K562 (cell line): ENCODE data around the gene SRSF9. TPM values are rescaled to one million over a fixed set of nuclear protein-coding genes. Genes with fewer than 3 reads are reported as not detected.

Experiments used
- ATAC-seq: fragments of 200-7000 bp; cut with Tn5 transposase; 3 replicates; pipeline ENCODE4 v1.9.1; 2020; ENCODE audit warnings: moderate library complexity
- BruUV-seq: library from RNA; stranded (reverse); fragments of 400-500 nt; replicated peaks from 2 replicates; lab custom pipeline; 2021; lab: Mats Ljungman, UMichigan
- CTCF ChIA-PET: fragments of 300-600 bp; formaldehyde crosslinking; extraction: SDS; loops from one replicate; lab custom pipeline; 2021; ENCODE audit warnings: low intra/inter-chr PET ratio; lab: Yijun Ruan, JAX
- POLR2A ChIA-PET: fragments of 300-600, 350-650 bp; sonication (Branson Sonifier 250); formaldehyde crosslinking; extraction: SDS; loops from one replicate; lab custom pipeline; 2021; ENCODE audit warnings: antibody characterized with exemption, inconsistent platforms; lab: Yijun Ruan, JAX
- DNase-seq, 4 experiments: peaks; one replicate each; pipeline versions ENCODE4 v3.0.0 to v3.0.0-alpha.2; 2011 to 2018; ENCODE audit warnings: low spot score in 3 of 4, mixed read lengths in 3 of 4; ENCODE audit errors: extremely low read depth in 1 of 4
- FAIRE-seq: peaks from 2 replicates; lab custom pipeline; 2011; peaks lifted over from hg19 to GRCh38; lab: Jason Lieb, UNC
- H2AFZ ChIP-seq: 2 replicates; pipeline ENCODE4 v1.6.0; 2011; ENCODE audit warnings: low read depth, low read length, control low read depth, inconsistent platforms
- H3K27ac ChIP-seq: fragments of 200-600 bp; 3 replicates; pipeline ENCODE4 v1.8.0; 2011; ENCODE audit warnings: low read depth, mild to moderate bottlenecking, control low read depth, inconsistent platforms, low read length, moderate library complexity, mixed read lengths; ENCODE audit errors: extremely low read depth
- H3K27me3 ChIP-seq, 2 experiments: fragments of 300-600 bp in 1 of 2; 2 replicates in 1 of 2; 3 replicates in 1 of 2; pipeline versions ENCODE4 v1.6.0 to v1.8.0; 2011; ENCODE audit warnings: inconsistent platforms in 2 of 2, low read length in 2 of 2, mild to moderate bottlenecking in 1 of 2, mixed read lengths in 1 of 2, moderate library complexity in 1 of 2; ENCODE audit not compliant: control insufficient read depth in 2 of 2, insufficient read depth in 2 of 2
- H3K36me3 ChIP-seq: fragments of 300-600 bp; 3 replicates; pipeline ENCODE4 v1.8.0; 2011; ENCODE audit warnings: mild to moderate bottlenecking, low read length, inconsistent platforms; ENCODE audit not compliant: control insufficient read depth, insufficient read depth
- H3K4me1 ChIP-seq, 2 experiments: fragments of 200-600 bp in 1 of 2; replicated peaks in 1 of 2; 2 replicates in 1 of 2; 3 replicates in 1 of 2; pipeline versions ENCODE4 v1.5.1 to v1.8.0; 2011; ENCODE audit warnings: inconsistent platforms in 2 of 2, low read length in 2 of 2, mild to moderate bottlenecking in 1 of 2, mixed read lengths in 1 of 2, moderate library complexity in 1 of 2; ENCODE audit not compliant: control insufficient read depth in 2 of 2, insufficient read depth in 2 of 2
- H3K4me2 ChIP-seq: 2 replicates; pipeline ENCODE4 v1.6.1; 2011; ENCODE audit warnings: low read length, control low read depth, inconsistent platforms, mixed read lengths; ENCODE audit not compliant: insufficient read depth
- H3K4me3 ChIP-seq: fragments of 200-600 bp; sonication (generic), shearing (Covaris generic); 2 replicates; pipeline ENCODE4 v1.5.1; 2016; ENCODE audit warnings: control low read depth, inconsistent platforms
- H3K79me2 ChIP-seq: fragments of 200-600 bp; 3 replicates; pipeline ENCODE4 v1.8.0; 2011; ENCODE audit warnings: low read length, inconsistent platforms; ENCODE audit not compliant: control insufficient read depth, insufficient read depth
- H3K9ac ChIP-seq, 2 experiments: 2 replicates each; pipeline versions ENCODE4 v1.6.0 to v1.6.1; 2011; ENCODE audit warnings: low read depth in 2 of 2, low read length in 2 of 2, control low read depth in 1 of 2, inconsistent platforms in 1 of 2, mild to moderate bottlenecking in 1 of 2, mixed read lengths in 1 of 2; ENCODE audit not compliant: insufficient read depth in 1 of 2
- H3K9me1 ChIP-seq: one replicate; pipeline ENCODE4 v1.6.0; 2011; ENCODE audit warnings: inconsistent platforms, mild to moderate bottlenecking, low read length, moderate library complexity; ENCODE audit not compliant: control insufficient read depth, insufficient read depth
- H3K9me3 ChIP-seq: replicated peaks from 2 replicates; pipeline ENCODE4 v1.5.1; 2011; ENCODE audit warnings: low read depth, low read length, inconsistent platforms; ENCODE audit not compliant: control insufficient read depth, insufficient read depth
- H4K20me1 ChIP-seq: replicated peaks from 2 replicates; pipeline ENCODE4 v1.6.1; 2011; ENCODE audit warnings: low read length, inconsistent platforms, mixed read lengths; ENCODE audit not compliant: control insufficient read depth, insufficient read depth
- BHLHE40 ChIP-seq: IDR thresholded peaks from 2 replicates; pipeline ENCODE4 v1.6.1; 2011; ENCODE audit warnings: low read length, improper control_type of control experiment
- CHD1 ChIP-seq: fragments of 200-600 bp; sonication (generic); IDR thresholded peaks from one replicate; pipeline ENCODE4 v1.6.1; 2012; ENCODE audit warnings: mild to moderate bottlenecking, moderate library complexity, low read length, inconsistent platforms
- DDX20 ChIP-seq: fragments of 450-650 bp; IDR thresholded peaks from 2 replicates; pipeline ENCODE4 v1.6.1; 2016; ENCODE audit warnings: missing genetic modification characterization, low read depth, mild to moderate bottlenecking, missing compliant biosample characterization, moderate library complexity
- GTF2E2 ChIP-seq: fragments of 200-800 bp; sonication (Bioruptor generic); IDR thresholded peaks from 2 replicates; pipeline ENCODE4 v1.6.1; 2016; ENCODE audit warnings: missing genetic modification characterization, missing compliant biosample characterization
- HLTF ChIP-seq: fragments of 450-650 bp; IDR thresholded peaks from 2 replicates; pipeline ENCODE4 v1.6.1; 2016
- ID3 ChIP-seq, 2 experiments: fragments of 250-450 bp in 1 of 2; fragments of 450-650 bp in 1 of 2; sonication (Bioruptor Pico) in 1 of 2; IDR thresholded peaks; 2 replicates each; pipeline versions ENCODE4 v1.6.1 to v1.8.0; 2016 to 2021; ENCODE audit warnings: mild to moderate bottlenecking in 2 of 2, moderate library complexity in 2 of 2, missing compliant biosample characterization in 1 of 2, missing genetic modification characterization in 1 of 2
- PML ChIP-seq: IDR thresholded peaks from 2 replicates; pipeline ENCODE4 v1.6.1; 2012; ENCODE audit warnings: low read length, inconsistent platforms
- POLR2B ChIP-seq: fragments of 450-650 bp; IDR thresholded peaks from 2 replicates; pipeline ENCODE4 v1.6.1; 2018; ENCODE audit warnings: low read depth; ENCODE audit not compliant: partially characterized antibody
- SMAD2 ChIP-seq: fragments of 150-350 bp; IDR thresholded peaks from 2 replicates; pipeline ENCODE4 v1.6.1; 2014; ENCODE audit warnings: low read depth, mild to moderate bottlenecking, low read length
- SMAD3 ChIP-seq: fragments of 450-650 bp; formaldehyde crosslinking; conservative IDR thresholded peaks from 2 replicates; pipeline ENCODE4 v1.4.0; 2020; ENCODE audit warnings: mild to moderate bottlenecking
- ZBED1 ChIP-seq: IDR thresholded peaks from 2 replicates; pipeline ENCODE4 v1.6.1; 2014
- ZNF639 ChIP-seq, 2 experiments: fragments of 200-800 bp in 1 of 2; sonication (Bioruptor generic) in 1 of 2; sonication (generic) in 1 of 2; formaldehyde crosslinking in 1 of 2; IDR thresholded peaks in 1 of 2; conservative IDR thresholded peaks in 1 of 2; 2 replicates each; pipeline versions ENCODE4 v1.5.0 to v1.6.1; 2016 to 2020; ENCODE audit warnings: missing compliant biosample characterization in 1 of 2, missing genetic modification characterization in 1 of 2, missing genetic modification reagents in 1 of 2
- ZNF76 ChIP-seq: fragments of 250-450 bp; sonication (Bioruptor Pico); IDR thresholded peaks from 2 replicates; pipeline ENCODE4 v1.4.0; 2020; ENCODE audit warnings: mild to moderate bottlenecking, moderate library complexity, borderline replicate concordance
- WGBS: fragments of 100-300 bp; shearing (Covaris generic); methylation state at CpG from one replicate; pipeline ENCODE4 v1.1.6; 2016; ENCODE audit warnings: low coverage, mixed read lengths; ENCODE audit not compliant: insufficient coverage; ENCODE audit errors: missing lambda C conversion rate; 5-methylcytosine and 5-hydroxymethylcytosine counted together
- in situ Hi-C: fragments of 300-500 bp; cut with MboI; formaldehyde crosslinking; loops from 4 replicates; pipeline ENCODE4 v1.15.0; 2018; ENCODE audit warnings: inconsistent platforms, mixed read lengths
- intact Hi-C: fragments of 100-400 bp; cut with micrococcal nuclease; formaldehyde crosslinking; loops from 2 replicates; pipeline ENCODE4 v1.14.2; 2022
- polyA plus RNA-seq, 8 experiments: library from polyadenylated mRNA; depleted of rRNA in 4 of 8; stranded (reverse) in 5 of 8; unstranded in 3 of 8; fragments of >200 nt; fragmentation: Nextera tagmentation in 2 of 8; fragmentation: Illumina TruSeq in 1 of 8; extraction: Ambion mirVana in 2 of 8; extraction: Trizol in 1 of 8; gene quantifications; 2 replicates each; pipeline versions ENCODE4 v1.2.1 to v1.2.3, GENCODE V29; 2011 to 2014; ENCODE audit warnings: inconsistent platforms in 1 of 8, missing spikeins in 1 of 8
- total RNA-seq, 7 experiments: library from RNA; depleted of rRNA in 6 of 7; stranded (reverse); fragments of >200 nt in 6 of 7; fragmentation: Illumina TruSeq in 2 of 7; extraction: Trizol in 2 of 7; gene quantifications; 2 replicates each; pipeline versions ENCODE4 v1.2.1 to v1.2.3, GENCODE V29; 2011 to 2021; ENCODE audit warnings: low replicate concordance in 1 of 7
- TF ChIP-seq, protein P1 (sequence below): fragments of 250-450 bp; sonication (Bioruptor Pico); IDR thresholded peaks from 2 replicates; pipeline ENCODE4 v1.5.0; 2021; ENCODE audit warnings: mild to moderate bottlenecking, moderate library complexity

The SRSF9 gene
- total and polyA plus RNA-seq, 9 of the 15 experiments (the other 6 are each of a cell fraction or from before 2014, with no cell fraction given), result 40.3 to 291 (median 230) TPM

GRCh38 chr12:120445911-120446843 is 23.4 kb downstream of the SRSF9 start, which contains the start of the genes GATC and TRIAP1:
Gene GATC (plus strand): TSS chr12:120446444. CDS start chr12:120446481, 37 bp downstream.
Gene TRIAP1 (minus strand): TSS chr12:120446384. CDS start chr12:120446372, 12 bp downstream.
- Histone ChIP-seq H3K4me1 (peaks cover 2 to 8% of the 10 kb centered on the region in 2 experiments; a peak in 3 of 5 replicates), H3K9me3 (no peaks in the 10 kb centered on the region), H3K79me2 (peaks cover 74% of the 10 kb centered on the region), H3K27me3 (no peaks in the 10 kb centered on the region; a peak in 1 of 5 replicates), H3K27ac (peak within 1 kb of the TSS; percentile 89), H3K9me1 (no peaks in the 10 kb centered on the region), H2AFZ (peak within 1 kb of the TSS; percentile 96), H3K36me3 (peaks cover 64% of the 10 kb centered on the region), H4K20me1 (no peaks in the 10 kb centered on the region), H3K4me2 (peak within 1 kb of the TSS; percentile 97), H3K4me3 (peak within 1 kb of the TSS; percentile 99), H3K9ac (peak within 1 kb of the TSS; percentile 92 to 100)
- intact Hi-C loops (loop anchor here (5.0 kb wide), 1 partner anchor 136 kb away; the partner anchor contains the start of gene POP5), in situ Hi-C loops (no loop called here)
- BruUV-seq, result TSS peak; percentile 74
- DNase-seq (peak; percentile 85 to 95 (median 86)), FAIRE-seq (peak; percentile 62), ATAC-seq (peak; percentile 93)
- CTCF ChIA-PET, result interaction anchor here (0.6 kb wide), 1 partner anchor 218 kb away, joined by 3 read pairs; no protein-coding TSS in a partner anchor
- POLR2A ChIA-PET, result interaction anchor here (0.6 to 5.3 kb wide), 8 partner anchors 11 to 328 kb away, joined by 3 to 38 read pairs (median 3); partner anchors contain the start of gene RNU4-2
- WGBS, result under 1% methylated on average over 53 of the region's 73 CpGs
- TF ChIP-seq POLR2B (peak; percentile 83), DDX20 (tag) (no peak), ZBED1 (no peak; the same call in 1 of the 2 replicates), BHLHE40 (no peak; the same call in 1 of the 2 replicates), PML (peak; percentile 83; the same call in 1 of the 2 replicates), SMAD2 (no peak), ID3 (CRISPR knock-in tag; IDR thresholded peaks at IDR 0.05) (no peak), ID3 (tag; IDR thresholded peaks at IDR 0.05) (peak; percentile 84), ZNF639 (CRISPR knock-in tag; conservative IDR thresholded peaks at IDR 0.05 in 1 of 2, IDR thresholded peaks at IDR 0.05 in 1 of 2) (peak in 1 of 2 experiments; percentile 42; a peak in 1 of 4 replicates), ZNF76 (no peak), HLTF (no peak; the same call in none of the 2 replicates), GTF2E2 (tag) (peak; percentile 77; the same call in 1 of the 2 replicates), CHD1 (peak; percentile 23), SMAD3 (CRISPR knock-in tag) (no peak)
- TF ChIP-seq, protein P1, sequence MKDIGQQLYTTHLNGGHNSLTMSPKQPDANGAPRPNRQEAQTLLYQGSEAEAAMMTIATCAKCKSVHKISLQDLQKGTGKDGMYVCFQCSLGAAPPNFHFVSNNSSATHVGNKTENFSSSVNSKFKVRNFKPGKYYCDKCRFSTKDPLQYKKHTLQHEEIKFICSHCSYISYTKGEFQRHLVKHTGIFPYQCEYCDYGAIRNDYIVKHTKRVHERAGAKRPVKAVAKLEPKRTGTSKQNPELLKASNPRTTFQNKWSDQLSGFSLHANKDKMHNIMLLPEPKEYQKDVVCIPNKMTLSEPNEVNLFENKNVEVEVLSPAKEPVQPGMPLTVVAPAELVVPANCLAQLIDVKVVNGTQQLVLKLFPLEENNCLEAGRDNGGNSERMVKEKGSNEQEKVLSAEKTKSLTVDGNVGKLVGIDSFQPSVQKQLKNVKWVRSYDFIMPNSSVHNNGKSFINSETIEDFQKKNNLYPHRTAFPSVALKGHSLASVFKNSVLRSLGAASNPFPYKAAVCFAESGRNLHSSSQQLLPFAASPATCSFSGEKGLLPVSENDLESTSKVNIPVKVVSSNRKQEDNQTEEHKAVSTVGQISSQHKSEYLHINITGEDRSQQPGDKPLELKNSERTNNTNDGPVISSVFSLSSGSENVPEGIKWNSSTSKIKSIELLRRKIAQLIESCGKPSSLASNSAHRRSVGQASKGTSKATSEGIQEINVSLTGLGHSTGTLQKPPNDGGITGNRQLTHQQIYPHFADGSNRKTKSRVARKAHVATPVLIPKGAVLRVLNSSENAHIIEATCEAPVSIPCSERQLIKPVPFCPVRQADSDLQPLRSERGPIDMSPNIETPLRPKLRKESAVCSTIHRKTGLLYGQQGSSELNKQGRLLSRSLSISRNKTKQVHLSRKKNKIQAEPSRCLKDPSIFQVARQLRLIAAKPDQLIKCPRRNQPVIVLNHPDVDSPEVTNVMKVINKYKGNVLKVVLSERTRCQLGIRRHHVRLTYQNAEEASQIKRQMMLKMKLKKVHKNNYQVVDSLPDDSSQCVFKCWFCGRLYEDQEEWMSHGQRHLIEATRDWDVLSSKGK (CRISPR knock-in tag), result no peak
